A549 (cell line): Measurements from ENCODE around the gene SSMEM1.

Experiments used
- CEBPB ChIP-seq, 2 experiments: fragments of >200 bp in 1 of 2; sonication (Bioruptor Twin) in 1 of 2; formaldehyde crosslinking in 1 of 2; IDR thresholded peaks; 2 replicates each; pipeline ENCODE4 v1.6.1; 2012 to 2016
- EP300 ChIP-seq, 2 experiments: fragments of >200 bp; sonication (Bioruptor Twin); formaldehyde crosslinking; IDR thresholded peaks; 2 replicates in 1 of 2; 3 replicates in 1 of 2; pipeline ENCODE4 v1.6.1; 2016 to 2017
- KDM5A ChIP-seq: fragments of 200-600 bp; sonication (generic); IDR thresholded peaks from 2 replicates; pipeline ENCODE4 v1.6.1; 2016; ENCODE audit warnings: antibody characterized with exemption, mild to moderate bottlenecking
- ZFP36 ChIP-seq: fragments of 450-650 bp; IDR thresholded peaks from 2 replicates; pipeline ENCODE4 v1.6.1; 2014; ENCODE audit warnings: borderline replicate concordance; ENCODE audit not compliant: partially characterized antibody
- TF ChIP-seq, protein P1 (sequence below): fragments of 250-450 bp; sonication (Bioruptor Pico); IDR thresholded peaks from 2 replicates; pipeline ENCODE4 v1.5.0; 2020; ENCODE audit warnings: low read depth, mild to moderate bottlenecking, moderate library complexity
- TF ChIP-seq, protein P2 (sequence below): fragments of >200 bp; sonication (Bioruptor Twin); formaldehyde crosslinking; IDR thresholded peaks from 3 replicates; pipeline ENCODE4 v1.5.1; 2016

GRCh38 chr7:130178251-130178650 is 29.4 kb upstream of the SSMEM1 start:
- no peak for TF ChIP-seq ZFP36
- TF ChIP-seq, protein P1, sequence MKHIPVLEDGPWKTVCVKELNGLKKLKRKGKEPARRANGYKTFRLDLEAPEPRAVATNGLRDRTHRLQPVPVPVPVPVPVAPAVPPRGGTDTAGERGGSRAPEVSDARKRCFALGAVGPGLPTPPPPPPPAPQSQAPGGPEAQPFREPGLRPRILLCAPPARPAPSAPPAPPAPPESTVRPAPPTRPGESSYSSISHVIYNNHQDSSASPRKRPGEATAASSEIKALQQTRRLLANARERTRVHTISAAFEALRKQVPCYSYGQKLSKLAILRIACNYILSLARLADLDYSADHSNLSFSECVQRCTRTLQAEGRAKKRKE (CRISPR knock-in tag), result no peak
- TF ChIP-seq EP300 (IDR thresholded peaks at IDR 0.05), result no peak
- TF ChIP-seq, protein P2, sequence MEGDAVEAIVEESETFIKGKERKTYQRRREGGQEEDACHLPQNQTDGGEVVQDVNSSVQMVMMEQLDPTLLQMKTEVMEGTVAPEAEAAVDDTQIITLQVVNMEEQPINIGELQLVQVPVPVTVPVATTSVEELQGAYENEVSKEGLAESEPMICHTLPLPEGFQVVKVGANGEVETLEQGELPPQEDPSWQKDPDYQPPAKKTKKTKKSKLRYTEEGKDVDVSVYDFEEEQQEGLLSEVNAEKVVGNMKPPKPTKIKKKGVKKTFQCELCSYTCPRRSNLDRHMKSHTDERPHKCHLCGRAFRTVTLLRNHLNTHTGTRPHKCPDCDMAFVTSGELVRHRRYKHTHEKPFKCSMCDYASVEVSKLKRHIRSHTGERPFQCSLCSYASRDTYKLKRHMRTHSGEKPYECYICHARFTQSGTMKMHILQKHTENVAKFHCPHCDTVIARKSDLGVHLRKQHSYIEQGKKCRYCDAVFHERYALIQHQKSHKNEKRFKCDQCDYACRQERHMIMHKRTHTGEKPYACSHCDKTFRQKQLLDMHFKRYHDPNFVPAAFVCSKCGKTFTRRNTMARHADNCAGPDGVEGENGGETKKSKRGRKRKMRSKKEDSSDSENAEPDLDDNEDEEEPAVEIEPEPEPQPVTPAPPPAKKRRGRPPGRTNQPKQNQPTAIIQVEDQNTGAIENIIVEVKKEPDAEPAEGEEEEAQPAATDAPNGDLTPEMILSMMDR, result no peak
- TF ChIP-seq KDM5A, result no peak
- TF ChIP-seq CEBPB (IDR thresholded peaks at IDR 0.05), result no peak
